Measurements from ENCODE around the gene WDR41.

The WDR41 gene

GRCh38 chr5:77423022-77423750 lies 68.9 kb downstream of the WDR41 start:
- no peak overlapping the region for H3K4me3 ChIP-seq (ENCODE audit: low read depth, low read length)
- no peak for TF ChIP-seq CTCF (IDR thresholded peaks at IDR 0.05; ENCODE audit: low read depth, low read length, missing control alignments)
- no peak for DNase-seq (ENCODE audit: low read depth)

- no peak for DNase-seq (ENCODE audit: low read depth)
- no peak for TF ChIP-seq CTCF (IDR thresholded peaks at IDR 0.05; ENCODE audit: low read depth, low read length, missing control alignments)
- H3K4me3 ChIP-seq (ENCODE audit: low read depth, low read length) = no peak overlapping the region
Measured at GRCh38 chr5:77420940-77421339, 71.2 kb downstream of the WDR41 start.

- no peak overlapping the region for H3K4me3 ChIP-seq (ENCODE audit: low read depth, low read length)
- no peak for TF ChIP-seq CTCF (IDR thresholded peaks at IDR 0.05; ENCODE audit: low read depth, low read length, missing control alignments)
- no peak for DNase-seq (ENCODE audit: low read depth)
Measured at GRCh38 chr5:77419644-77420582, 72.2 kb downstream of the WDR41 start.

- TF ChIP-seq CTCF (IDR thresholded peaks at IDR 0.05; ENCODE audit: low read depth, low read length, missing control alignments) = no peak
- DNase-seq (ENCODE audit: low read depth) = no peak
- H3K4me3 ChIP-seq (ENCODE audit: low read depth, low read length) = no peak overlapping the region
Measured at GRCh38 chr5:77418601-77419581, 73.2 kb downstream of the WDR41 start.

- no peak overlapping the region for H3K4me3 ChIP-seq (ENCODE audit: low read depth, low read length)
- TF ChIP-seq CTCF (IDR thresholded peaks at IDR 0.05; ENCODE audit: low read depth, low read length, missing control alignments) = no peak
- DNase-seq (ENCODE audit: low read depth) = no peak
Measured at GRCh38 chr5:77418162-77418561, 74.0 kb downstream of the WDR41 start.

- no peak for TF ChIP-seq CTCF (IDR thresholded peaks at IDR 0.05; ENCODE audit: low read depth, low read length, missing control alignments)
- DNase-seq (ENCODE audit: low read depth) = no peak
- no peak overlapping the region for H3K4me3 ChIP-seq (ENCODE audit: low read depth, low read length)
Measured at GRCh38 chr5:77413049-77413448, 79.1 kb downstream of the WDR41 start.
